ENCODE measurements around the gene EHMT1. TPM values are rescaled to one million over a fixed set of nuclear protein-coding genes. Genes with fewer than 3 reads are reported as not detected.

Gene EHMT1
- total and polyA plus RNA-seq, 2 experiments from 2014 or later = 46.0 to 47.7 TPM

GRCh38 chr9:137630126-137630525 is 11.3 kb downstream of the EHMT1 start:
- Histone ChIP-seq H2AFZ (no peak overlapping the region), H3K9me3 (ENCODE audit: low read depth) (no peaks in the 10 kb centered on the region), H3K79me2 (peaks cover 99% of the 10 kb centered on the region), H3K9me2 (replicated peaks; ENCODE audit: insufficient read depth) (no peaks in the 10 kb centered on the region), H3K4me1 (ENCODE audit: insufficient read depth) (peaks cover 6% of the 10 kb centered on the region), H3K4me2 (no peak overlapping the region), H4K20me1 (ENCODE audit: insufficient read depth, poor library complexity, severe bottlenecking) (peaks cover 94% of the 10 kb centered on the region), H3K27me3 (no peaks in the 10 kb centered on the region), H3K36me3 (replicated peaks; ENCODE audit: insufficient read depth, low read depth) (no peaks in the 10 kb centered on the region), H3K4me3 (no peak overlapping the region), H3K27ac (no peak overlapping the region)
- WGBS (ENCODE audit: low lambda C conversion rate, missing lambda C conversion rate) = 57% methylated on average over 1 of the region's 1 CpG
- no peak for DNase-seq (ENCODE audit: low spot score)
- TF ChIP-seq EZH2 (IDR thresholded peaks at IDR 0.05; ENCODE audit: borderline replicate concordance) (no peak), CTCF (IDR thresholded peaks at IDR 0.05; ENCODE audit: poor library complexity) (no peak), EZH2phosphoT487 (IDR thresholded peaks at IDR 0.05; ENCODE audit: low read depth, severe bottlenecking, unreplicated experiment) (no peak)

- Histone ChIP-seq H3K9me3 (ENCODE audit: low read depth) (no peaks in the 10 kb centered on the region), H4K20me1 (ENCODE audit: insufficient read depth, poor library complexity, severe bottlenecking) (peaks cover 92% of the 10 kb centered on the region), H3K4me2 (no peak overlapping the region), H3K4me1 (ENCODE audit: insufficient read depth) (peaks cover 6% of the 10 kb centered on the region), H3K79me2 (peaks cover 99% of the 10 kb centered on the region), H3K27ac (no peak overlapping the region), H2AFZ (no peak overlapping the region), H3K27me3 (no peaks in the 10 kb centered on the region), H3K36me3 (replicated peaks; ENCODE audit: insufficient read depth, low read depth) (no peaks in the 10 kb centered on the region), H3K9me2 (replicated peaks; ENCODE audit: insufficient read depth) (no peaks in the 10 kb centered on the region), H3K4me3 (no peak overlapping the region)
- 93% methylated on average over 4 of the region's 4 CpGs for WGBS (ENCODE audit: low lambda C conversion rate, missing lambda C conversion rate)
- DNase-seq (ENCODE audit: low spot score) = no peak
- TF ChIP-seq CTCF (IDR thresholded peaks at IDR 0.05; ENCODE audit: poor library complexity) (no peak), EZH2phosphoT487 (IDR thresholded peaks at IDR 0.05; ENCODE audit: low read depth, severe bottlenecking, unreplicated experiment) (no peak), EZH2 (IDR thresholded peaks at IDR 0.05; ENCODE audit: borderline replicate concordance) (no peak)
Observed at GRCh38 chr9:137630679-137631078, 11.9 kb downstream of the EHMT1 start.

GRCh38 chr9:137631345-137632229 is 12.8 kb downstream of the EHMT1 start:
- Histone ChIP-seq H4K20me1 (ENCODE audit: insufficient read depth, poor library complexity, severe bottlenecking) (peaks cover 87% of the 10 kb centered on the region), H3K27ac (no peak overlapping the region), H3K9me3 (ENCODE audit: low read depth) (no peaks in the 10 kb centered on the region), H3K79me2 (peaks cover 99% of the 10 kb centered on the region), H3K9me2 (replicated peaks; ENCODE audit: insufficient read depth) (no peaks in the 10 kb centered on the region), H3K36me3 (replicated peaks; ENCODE audit: insufficient read depth, low read depth) (no peaks in the 10 kb centered on the region), H2AFZ (no peak overlapping the region), H3K27me3 (no peaks in the 10 kb centered on the region), H3K4me3 (no peak overlapping the region), H3K4me1 (ENCODE audit: insufficient read depth) (peaks cover 6% of the 10 kb centered on the region), H3K4me2 (no peak overlapping the region)
- no peak for DNase-seq (ENCODE audit: low spot score)
- TF ChIP-seq EZH2phosphoT487 (IDR thresholded peaks at IDR 0.05; ENCODE audit: low read depth, severe bottlenecking, unreplicated experiment) (no peak), EZH2 (IDR thresholded peaks at IDR 0.05; ENCODE audit: borderline replicate concordance) (no peak), CTCF (IDR thresholded peaks at IDR 0.05; ENCODE audit: poor library complexity) (no peak)
- 90% methylated on average over 16 of the region's 16 CpGs for WGBS (ENCODE audit: low lambda C conversion rate, missing lambda C conversion rate)
